ENCODE measurements around the gene CEP85. TPM values are rescaled to one million over a fixed set of nuclear protein-coding genes. Genes with fewer than 3 reads are reported as not detected.
A peak's percentile ranks its signal among the peaks of the same experiment; 100 is the strongest.

The CEP85 gene
- total RNA-seq, 6 donors from 2014 or later: 10.1 to 16.8 (median 10.7) TPM

DNA sequence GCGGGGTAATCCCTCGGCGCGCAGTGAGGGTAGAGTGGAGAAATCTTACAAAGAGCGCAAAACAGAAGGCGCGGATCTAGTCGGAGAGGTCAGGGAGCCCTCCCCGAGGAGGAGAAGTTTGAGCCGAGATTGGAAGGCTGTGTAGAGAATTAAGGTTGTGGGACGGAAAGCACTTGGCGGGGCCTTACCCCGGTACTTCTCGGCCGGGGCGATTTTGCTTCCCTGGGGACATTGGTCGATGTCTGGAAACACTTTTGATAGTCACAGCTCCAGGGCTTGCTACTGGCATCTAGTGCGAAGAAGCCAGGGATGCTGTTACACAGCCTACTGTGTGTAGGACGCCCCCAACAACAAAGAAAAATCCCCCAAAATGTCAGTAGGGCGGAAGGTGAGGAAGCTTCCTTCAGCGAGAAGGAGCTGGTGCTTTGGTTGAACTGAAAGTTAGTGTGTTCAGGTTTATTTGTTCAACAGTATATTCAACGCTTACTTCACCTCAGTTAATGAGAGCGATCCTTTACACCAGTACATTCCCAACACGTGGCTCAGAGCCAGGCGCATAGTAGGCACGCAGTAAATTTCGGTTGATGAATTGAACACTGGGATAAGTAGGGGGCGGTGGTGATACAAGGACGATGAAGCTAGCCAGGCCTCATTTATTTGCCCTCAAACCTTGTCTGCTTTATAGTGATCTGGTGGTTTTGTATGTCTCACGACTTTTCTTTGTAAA, 807 bp downstream of the CEP85 start:
- H3K27me3 ChIP-seq: no peaks in the 10 kb centered on the region
- peak overlapping the region; percentile 66 to 84 (median 74) for H3K4me3 ChIP-seq
- no peak for ATAC-seq (ENCODE audit: low FRiP score in 2 of 2)
- TF ChIP-seq, protein P1, sequence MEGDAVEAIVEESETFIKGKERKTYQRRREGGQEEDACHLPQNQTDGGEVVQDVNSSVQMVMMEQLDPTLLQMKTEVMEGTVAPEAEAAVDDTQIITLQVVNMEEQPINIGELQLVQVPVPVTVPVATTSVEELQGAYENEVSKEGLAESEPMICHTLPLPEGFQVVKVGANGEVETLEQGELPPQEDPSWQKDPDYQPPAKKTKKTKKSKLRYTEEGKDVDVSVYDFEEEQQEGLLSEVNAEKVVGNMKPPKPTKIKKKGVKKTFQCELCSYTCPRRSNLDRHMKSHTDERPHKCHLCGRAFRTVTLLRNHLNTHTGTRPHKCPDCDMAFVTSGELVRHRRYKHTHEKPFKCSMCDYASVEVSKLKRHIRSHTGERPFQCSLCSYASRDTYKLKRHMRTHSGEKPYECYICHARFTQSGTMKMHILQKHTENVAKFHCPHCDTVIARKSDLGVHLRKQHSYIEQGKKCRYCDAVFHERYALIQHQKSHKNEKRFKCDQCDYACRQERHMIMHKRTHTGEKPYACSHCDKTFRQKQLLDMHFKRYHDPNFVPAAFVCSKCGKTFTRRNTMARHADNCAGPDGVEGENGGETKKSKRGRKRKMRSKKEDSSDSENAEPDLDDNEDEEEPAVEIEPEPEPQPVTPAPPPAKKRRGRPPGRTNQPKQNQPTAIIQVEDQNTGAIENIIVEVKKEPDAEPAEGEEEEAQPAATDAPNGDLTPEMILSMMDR (IDR thresholded peaks at IDR 0.05): no peak
- no peak for TF ChIP-seq POLR2A (IDR thresholded peaks at IDR 0.05)
- TF ChIP-seq EP300 (IDR thresholded peaks at IDR 0.05): no peak
- no peak for TF ChIP-seq POLR2AphosphoS5 (IDR thresholded peaks at IDR 0.05)
- peak in 1 of 2 donors; percentile 25 for DNase-seq
- 3 to 7% methylated on average over 30 of the region's 30 CpGs for WGBS, 2 donors
- H3K36me3 ChIP-seq: no peaks in the 10 kb centered on the region
- H3K9me3 ChIP-seq: no peaks in the 10 kb centered on the region
- H3K27ac ChIP-seq: peak overlapping the region; percentile 79 to 95 (median 90)
- H3K4me1 ChIP-seq: peaks cover 4 to 9% (median 6%) of the 10 kb centered on the region in 4 donors

DNA sequence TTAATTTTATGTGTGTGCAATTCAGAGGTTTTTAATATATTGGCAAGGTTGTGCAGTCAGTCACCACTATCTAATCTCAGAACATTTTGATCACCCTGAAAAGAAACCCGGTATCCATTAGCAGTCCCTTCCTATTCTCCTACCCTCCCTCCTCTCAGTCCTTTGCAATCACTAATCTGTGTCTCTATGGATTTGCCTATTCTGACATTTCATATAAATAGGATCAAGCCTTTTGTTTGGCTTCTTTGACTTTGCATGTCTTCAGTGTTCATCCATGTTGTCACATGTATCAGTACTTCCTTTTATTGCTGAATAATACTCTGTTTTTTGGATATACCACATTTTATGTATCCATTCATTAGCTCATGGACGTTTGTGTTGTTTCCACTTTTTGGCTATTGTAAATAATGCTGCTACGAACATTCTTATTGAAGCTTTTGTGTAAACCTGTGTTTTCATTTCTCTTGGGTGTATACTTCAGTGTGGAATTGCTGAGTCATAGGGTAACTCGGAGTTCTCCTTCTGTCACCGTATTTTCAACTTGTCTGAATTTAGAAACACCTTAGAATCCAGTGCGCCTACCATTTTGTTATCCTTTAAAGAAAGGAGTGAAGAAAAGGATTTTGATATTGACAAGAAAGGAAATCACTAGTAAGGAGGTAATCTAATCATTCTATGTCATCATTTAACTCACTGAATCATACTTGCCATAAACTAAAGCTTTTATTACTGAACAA, 3.4 kb downstream of the CEP85 start:
- Histone ChIP-seq H3K4me3 (no peak overlapping the region), H3K27ac (no peak overlapping the region), H3K4me1 (peaks cover 4 to 9% (median 6%) of the 10 kb centered on the region in 4 donors), H3K36me3 (no peaks in the 10 kb centered on the region), H3K9me3 (no peaks in the 10 kb centered on the region), H3K27me3 (no peaks in the 10 kb centered on the region)
- DNase-seq (no peak), ATAC-seq (ENCODE audit: low FRiP score in 2 of 2) (no peak)
- TF ChIP-seq POLR2AphosphoS5 (IDR thresholded peaks at IDR 0.05): no peak
- TF ChIP-seq, protein P1 (IDR thresholded peaks at IDR 0.05): no peak
- TF ChIP-seq POLR2A (IDR thresholded peaks at IDR 0.05): no peak
- TF ChIP-seq EP300 (IDR thresholded peaks at IDR 0.05): no peak
- WGBS, 2 donors: 63 to 65% methylated on average over 6 of the region's 6 CpGs

GRCh38 chr1:26239936-26240335, 5.9 kb downstream of the CEP85 start:
- Histone ChIP-seq H3K9me3 (no peaks in the 10 kb centered on the region), H3K36me3 (peaks cover 0 to 10% (median 5%) of the 10 kb centered on the region in 4 donors), H3K27me3 (no peaks in the 10 kb centered on the region), H3K4me1 (peaks cover 0 to 7% (median 4%) of the 10 kb centered on the region in 4 donors), H3K27ac (no peak overlapping the region), H3K4me3 (no peak overlapping the region)
- no peak for TF ChIP-seq EP300 (IDR thresholded peaks at IDR 0.05)
- TF ChIP-seq POLR2A (IDR thresholded peaks at IDR 0.05): no peak
- TF ChIP-seq POLR2AphosphoS5 (IDR thresholded peaks at IDR 0.05): no peak
- TF ChIP-seq, protein P1 (IDR thresholded peaks at IDR 0.05): no peak
- ATAC-seq (ENCODE audit: low FRiP score in 2 of 2) (no peak), DNase-seq (no peak)
- 93 to 96% methylated on average over 4 of the region's 4 CpGs for WGBS, 2 donors

DNA sequence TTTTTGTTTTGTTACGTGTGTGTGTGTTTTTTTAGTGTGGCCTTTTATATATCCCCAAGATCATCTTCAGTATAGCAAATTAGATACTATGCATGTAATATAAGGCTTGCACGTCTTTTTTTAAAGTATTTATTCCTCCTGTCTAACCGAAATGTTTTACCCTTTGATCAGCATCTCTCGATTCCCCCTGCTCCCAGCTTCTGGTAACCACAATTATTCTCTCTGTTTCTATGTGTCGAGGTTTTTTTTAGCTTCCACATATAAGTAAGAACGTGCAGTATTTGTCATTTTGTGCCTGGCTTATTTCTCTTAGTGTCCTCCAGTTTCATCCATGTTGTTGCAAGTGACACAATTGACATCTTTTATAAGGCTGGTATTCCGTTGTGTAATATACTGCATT, 18.7 kb downstream of the CEP85 start:
- no peak overlapping the region for H3K4me3 ChIP-seq
- TF ChIP-seq EP300 (IDR thresholded peaks at IDR 0.05) (no peak), POLR2A (IDR thresholded peaks at IDR 0.05) (no peak)
- TF ChIP-seq, protein P1 (IDR thresholded peaks at IDR 0.05): no peak
- no peak for DNase-seq
- no peaks in the 10 kb centered on the region for H3K9me3 ChIP-seq
- no peak overlapping the region for H3K27ac ChIP-seq
- no peaks in the 10 kb centered on the region for H3K4me1 ChIP-seq
- H3K27me3 ChIP-seq: no peaks in the 10 kb centered on the region
- 75 to 81% methylated on average over 7 of the region's 7 CpGs for WGBS, 2 donors
- ATAC-seq (ENCODE audit: low FRiP score in 2 of 2): no peak
- H3K36me3 ChIP-seq: peaks cover 0 to 19% (median 6%) of the 10 kb centered on the region in 4 donors

Measured in upper lobe of left lung (tissue), 6 donors.